ENCODE results near the gene PLPP4.

- TF ChIP-seq CTCF (IDR thresholded peaks at IDR 0.05), result no peak
- TF ChIP-seq POLR2AphosphoS5 (IDR thresholded peaks at IDR 0.05), result no peak
- no peak for TF ChIP-seq EP300 (IDR thresholded peaks at IDR 0.05; ENCODE audit: low read depth)
These were observed 85.6 kb downstream of the PLPP4 start for GRCh38 chr10:120542591-120542990.

Data from transverse colon (tissue), 4 donors.